ENCODE measurements around the gene PAQR5.

GRCh38 chr15:69346112-69346511, 47.4 kb downstream of the PAQR5 start:
- TF ChIP-seq POLR2AphosphoS5 (IDR thresholded peaks at IDR 0.05; ENCODE audit: borderline replicate concordance, low read depth, low read length) (no peak), EZH2 (IDR thresholded peaks at IDR 0.05) (no peak)

All from SK-N-MC (cell line).